Stimulated activated memory B cell treated with anti-CD40 and anti-IgM and Interleukin-4, amounts not matched to agents 10 μg/mL and 1 μg/mL and 100 μg/mL, for 72 hours (primary cell): ENCODE measurements around the gene TIMM10.

Experiments used
- ATAC-seq: fragments of 150-1000 bp; cut with Tn5 transposase; 2 replicates; pipeline ENCODE4 v1.10.0; 2021
- H3K27ac Mint-ChIP-seq: one replicate; pipeline ENCODE4 v1.8.0; 2022; ENCODE audit warnings: mild to moderate bottlenecking, mixed read lengths
- H3K27me3 Mint-ChIP-seq: one replicate; pipeline ENCODE4 v1.8.0; 2022; ENCODE audit warnings: mixed read lengths
- H3K36me3 Mint-ChIP-seq: one replicate; pipeline ENCODE4 v1.8.0; 2022; ENCODE audit warnings: mixed read lengths
- H3K4me1 Mint-ChIP-seq: one replicate; pipeline ENCODE4 v1.8.0; 2022; ENCODE audit warnings: mixed read lengths
- H3K4me3 Mint-ChIP-seq: one replicate; pipeline ENCODE4 v1.8.0; 2022; ENCODE audit warnings: mild to moderate bottlenecking, moderate library complexity, mixed read lengths
- H3K9me3 Mint-ChIP-seq: one replicate; pipeline ENCODE4 v1.8.0; 2022; ENCODE audit warnings: mixed read lengths

The TIMM10 gene, protein sequence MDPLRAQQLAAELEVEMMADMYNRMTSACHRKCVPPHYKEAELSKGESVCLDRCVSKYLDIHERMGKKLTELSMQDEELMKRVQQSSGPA

DNA sequence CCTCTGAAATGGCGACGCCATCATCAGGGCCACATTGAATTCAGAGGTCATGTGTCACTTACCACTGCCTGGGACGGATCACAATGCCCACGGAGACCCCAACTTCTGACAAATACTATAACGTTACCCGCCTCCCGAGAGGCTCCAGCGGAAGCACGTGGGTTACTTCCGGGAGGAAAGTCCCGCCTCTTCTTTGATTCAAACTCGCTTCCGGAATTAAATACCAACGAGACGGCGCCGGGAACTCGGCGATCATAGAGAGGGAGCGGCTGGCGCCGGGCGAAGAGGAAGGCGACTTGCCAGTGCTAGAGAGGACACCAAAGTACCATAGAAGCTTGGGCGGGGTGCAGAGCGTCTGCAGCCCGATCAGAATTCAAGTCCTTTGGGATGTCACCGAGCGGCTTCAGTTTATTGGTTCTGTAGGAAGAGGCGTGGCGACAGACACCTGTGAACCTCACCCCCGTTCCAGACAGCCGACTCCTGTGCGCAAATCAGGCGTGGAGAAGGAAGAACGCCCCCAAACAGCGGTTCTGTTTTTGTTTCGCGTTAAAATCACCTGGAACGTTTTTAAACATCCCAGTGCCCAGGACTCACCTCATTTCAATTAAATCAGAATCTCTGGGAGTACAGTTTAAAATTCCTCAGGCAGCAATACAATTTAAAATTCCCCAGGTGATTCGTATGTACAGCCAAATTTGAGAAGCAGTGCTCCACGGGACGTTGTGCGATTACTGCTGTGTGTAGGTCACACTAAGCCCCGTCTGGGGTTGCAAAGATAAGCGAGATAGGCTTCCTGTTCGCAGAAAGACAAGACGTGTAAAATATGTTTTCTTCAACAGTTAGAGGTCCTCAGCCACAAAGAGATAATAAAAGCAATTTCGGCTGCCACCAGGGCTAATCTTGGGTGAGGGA lies at the start of gene TIMM10:
TSS of gene TIMM10 (minus strand) at position 159 of the 912 bp plus-strand sequence. CDS start 565 bp downstream, outside the sequence.
- H3K27me3 Mint-ChIP-seq = no peaks in the 10 kb centered on the region
- ATAC-seq = peak; percentile 99
- H3K9me3 Mint-ChIP-seq = no peaks in the 10 kb centered on the region
- H3K27ac Mint-ChIP-seq = peak within 1 kb of the TSS; percentile 93
- H3K4me1 Mint-ChIP-seq = peaks cover 20% of the 10 kb centered on the region
- H3K36me3 Mint-ChIP-seq = peaks cover 10% of the 10 kb centered on the region
- peak within 1 kb of the TSS; percentile 91 for H3K4me3 Mint-ChIP-seq

- Mint-ChIP-seq H3K9me3 (no peaks in the 10 kb centered on the region), H3K27ac (no peak overlapping the region), H3K4me3 (no peak overlapping the region), H3K4me1 (no peaks in the 10 kb centered on the region), H3K27me3 (peaks cover 13% of the 10 kb centered on the region), H3K36me3 (peaks cover 4% of the 10 kb centered on the region)
- ATAC-seq = no peak
Observed at GRCh38 chr11:57574061-57574460, 43.5 kb upstream of the TIMM10 start.

DNA sequence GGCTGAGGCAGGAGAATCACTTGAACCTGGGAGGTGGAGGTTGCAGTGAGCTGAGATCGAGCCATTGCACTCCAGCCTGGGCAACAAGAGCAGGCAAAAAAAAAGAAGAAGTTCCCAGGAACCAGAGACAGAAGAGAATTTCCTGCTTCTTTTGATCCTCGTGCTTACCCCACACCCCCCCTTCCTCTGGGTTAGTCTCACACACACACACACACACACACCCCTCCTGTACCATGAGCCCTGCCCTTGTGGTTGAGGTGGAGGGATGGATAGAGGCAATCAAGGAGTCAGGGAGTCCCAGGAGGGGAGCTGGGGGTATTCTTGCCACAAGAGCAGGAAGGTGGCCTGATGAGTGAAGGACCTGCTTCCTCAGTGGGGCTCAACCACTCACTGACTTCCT lies 41.1 kb upstream of the TIMM10 start:
- ATAC-seq = no peak
- peaks cover 4% of the 10 kb centered on the region for H3K36me3 Mint-ChIP-seq
- H3K27ac Mint-ChIP-seq = peak overlapping the region; percentile 30
- no peaks in the 10 kb centered on the region for H3K9me3 Mint-ChIP-seq
- H3K27me3 Mint-ChIP-seq = peaks cover 8% of the 10 kb centered on the region
- peaks cover 7% of the 10 kb centered on the region for H3K4me1 Mint-ChIP-seq
- no peak overlapping the region for H3K4me3 Mint-ChIP-seq

- Mint-ChIP-seq H3K27me3 (no peaks in the 10 kb centered on the region), H3K4me1 (peaks cover 40% of the 10 kb centered on the region), H3K36me3 (peaks cover 12% of the 10 kb centered on the region), H3K9me3 (no peaks in the 10 kb centered on the region), H3K27ac (peak overlapping the region; percentile 84), H3K4me3 (peak overlapping the region; percentile 93)
- ATAC-seq = peak; percentile 18
Observed at GRCh38 chr11:57568330-57568766, 37.8 kb upstream of the TIMM10 start.

- peaks cover 46% of the 10 kb centered on the region for H3K4me1 Mint-ChIP-seq
- H3K36me3 Mint-ChIP-seq = peaks cover 12% of the 10 kb centered on the region
- H3K4me3 Mint-ChIP-seq = peak within 1 kb of the TSS; percentile 93
- no peaks in the 10 kb centered on the region for H3K27me3 Mint-ChIP-seq
- H3K27ac Mint-ChIP-seq = peak within 1 kb of the TSS; percentile 84
- ATAC-seq = peak; percentile 90
- H3K9me3 Mint-ChIP-seq = no peaks in the 10 kb centered on the region
Observed at GRCh38 chr11:57567515-57568329, 37.2 kb upstream of the TIMM10 start, which contains the start of gene UBE2L6. Gene UBE2L6 (minus strand): TSS chr11:57567672. CDS start chr11:57567611, 61 bp downstream.

GRCh38 chr11:57566905-57567514 lies 36.5 kb upstream of the TIMM10 start:
- Mint-ChIP-seq H3K27me3 (no peaks in the 10 kb centered on the region), H3K36me3 (peaks cover 12% of the 10 kb centered on the region), H3K27ac (peak overlapping the region; percentile 84), H3K4me1 (peaks cover 53% of the 10 kb centered on the region), H3K9me3 (no peaks in the 10 kb centered on the region), H3K4me3 (peak overlapping the region; percentile 93)
- ATAC-seq = peak; percentile 3

DNA sequence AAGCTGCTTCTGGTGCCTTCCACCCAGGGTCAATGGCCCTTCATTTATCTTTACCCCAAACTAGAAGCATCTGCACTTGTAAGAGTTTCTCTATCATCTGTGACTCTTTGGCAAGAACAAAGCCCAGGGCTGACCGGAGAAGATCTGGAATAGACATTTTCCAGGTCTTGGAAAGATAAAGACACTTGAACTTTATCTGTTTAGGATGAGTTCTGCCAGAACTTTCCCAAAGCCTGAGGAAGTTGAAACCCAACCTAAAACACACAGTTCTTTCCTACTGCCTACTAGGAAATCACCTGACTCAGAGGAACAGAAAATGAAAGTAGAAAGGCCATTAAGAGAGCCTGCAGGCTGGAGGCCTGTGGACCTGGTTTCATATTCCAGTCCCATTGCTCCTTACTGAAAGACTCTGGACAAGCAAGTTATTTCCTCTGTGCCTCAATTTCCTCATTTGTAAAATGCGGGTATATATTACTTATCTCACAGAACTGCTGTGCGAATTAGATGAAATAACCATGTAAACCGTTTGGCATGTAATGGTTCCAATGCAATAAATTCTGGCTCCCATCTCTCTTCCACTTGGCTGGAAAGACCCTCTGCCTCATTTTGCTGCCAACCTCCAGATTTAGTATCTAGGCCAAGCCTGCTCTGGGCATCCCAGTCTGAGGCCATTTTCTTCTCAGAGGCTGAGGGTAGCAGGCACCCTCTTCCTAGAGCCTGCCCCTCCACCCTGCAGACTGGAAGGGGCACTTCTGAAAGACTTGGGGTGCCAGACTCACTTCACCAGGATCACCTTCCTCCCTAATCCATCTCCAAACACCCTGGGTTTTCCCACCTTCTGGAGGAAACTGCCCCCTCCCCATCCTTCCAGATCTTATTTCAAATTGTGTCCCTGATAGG lies 35.7 kb upstream of the TIMM10 start:
- peak; percentile 49 for ATAC-seq
- Mint-ChIP-seq H3K4me3 (peak overlapping the region; percentile 93), H3K4me1 (peaks cover 59% of the 10 kb centered on the region), H3K9me3 (no peaks in the 10 kb centered on the region), H3K27me3 (no peaks in the 10 kb centered on the region), H3K27ac (peak overlapping the region; percentile 84), H3K36me3 (peaks cover 16% of the 10 kb centered on the region)

DNA sequence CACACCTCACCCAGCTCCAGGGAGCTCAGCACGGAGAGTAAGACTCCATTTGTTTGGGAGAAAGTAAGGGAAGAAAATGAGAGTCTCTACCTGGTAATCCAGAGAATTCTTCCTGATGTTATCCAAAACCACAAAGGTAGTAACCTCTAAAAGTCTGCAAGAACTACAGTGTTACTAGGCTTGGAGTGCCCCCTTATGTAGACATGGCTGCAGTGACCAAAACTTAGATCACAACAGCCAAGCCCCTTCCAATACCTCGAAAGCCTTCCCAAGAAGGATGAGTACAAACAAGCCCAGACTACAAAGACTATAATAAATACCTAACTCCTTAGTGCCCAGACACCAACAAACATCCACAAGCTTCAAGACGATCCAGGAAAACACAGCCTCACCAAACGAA lies 32.0 kb upstream of the TIMM10 start:
- H3K27me3 Mint-ChIP-seq = no peaks in the 10 kb centered on the region
- H3K9me3 Mint-ChIP-seq = no peaks in the 10 kb centered on the region
- peaks cover 29% of the 10 kb centered on the region for H3K36me3 Mint-ChIP-seq
- no peak overlapping the region for H3K4me3 Mint-ChIP-seq
- H3K27ac Mint-ChIP-seq = no peak overlapping the region
- ATAC-seq = no peak
- peaks cover 66% of the 10 kb centered on the region for H3K4me1 Mint-ChIP-seq

DNA sequence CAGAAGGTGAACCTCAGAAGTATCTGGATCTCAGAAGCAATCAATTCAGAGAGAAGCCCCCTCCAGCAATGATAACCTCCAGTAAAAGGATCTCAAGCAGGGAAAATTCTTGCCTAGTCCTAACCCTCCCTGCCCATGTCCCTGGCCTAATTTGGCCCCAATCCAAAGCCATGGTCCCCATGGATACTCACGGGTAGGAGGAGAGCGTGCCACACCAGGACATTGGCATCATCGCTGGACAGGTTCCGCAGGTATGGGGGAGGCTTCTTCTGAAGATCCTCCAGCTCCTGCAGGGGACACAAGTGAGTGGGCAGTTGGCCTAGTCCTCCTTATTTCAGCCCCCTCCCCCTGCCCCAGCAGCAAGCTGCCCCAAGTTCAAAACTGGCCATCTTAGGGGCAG lies 29.6 kb upstream of the TIMM10 start:
- peaks cover 45% of the 10 kb centered on the region for H3K4me1 Mint-ChIP-seq

GRCh38 chr11:57556041-57556440 lies 25.5 kb upstream of the TIMM10 start:
- Mint-ChIP-seq H3K4me1 (peaks cover 5% of the 10 kb centered on the region), H3K36me3 (peaks cover 60% of the 10 kb centered on the region), H3K9me3 (no peaks in the 10 kb centered on the region), H3K27ac (no peak overlapping the region), H3K27me3 (no peaks in the 10 kb centered on the region), H3K4me3 (no peak overlapping the region)
- ATAC-seq = no peak

More for the DNA sequence above, 29.6 kb upstream of the TIMM10 start:
- Mint-ChIP-seq H3K9me3 (no peaks in the 10 kb centered on the region), H3K36me3 (peaks cover 47% of the 10 kb centered on the region), H3K27me3 (no peaks in the 10 kb centered on the region), H3K4me3 (no peak overlapping the region), H3K27ac (no peak overlapping the region)
- no peak for ATAC-seq

GRCh38 chr11:57555393-57555792 lies 24.8 kb upstream of the TIMM10 start:
- H3K27me3 Mint-ChIP-seq = no peaks in the 10 kb centered on the region
- peaks cover 59% of the 10 kb centered on the region for H3K36me3 Mint-ChIP-seq
- H3K27ac Mint-ChIP-seq = no peak overlapping the region
- H3K9me3 Mint-ChIP-seq = no peaks in the 10 kb centered on the region
- H3K4me1 Mint-ChIP-seq = no peaks in the 10 kb centered on the region
- ATAC-seq = no peak
- H3K4me3 Mint-ChIP-seq = no peak overlapping the region

- Mint-ChIP-seq H3K27ac (no peak overlapping the region), H3K36me3 (peaks cover 72% of the 10 kb centered on the region)
Observed at GRCh38 chr11:57552479-57552878, 21.9 kb upstream of the TIMM10 start.

GRCh38 chr11:57551941-57552340 lies 21.4 kb upstream of the TIMM10 start:
- ATAC-seq = no peak
- H3K4me1 Mint-ChIP-seq = peaks cover 20% of the 10 kb centered on the region
- H3K36me3 Mint-ChIP-seq = peaks cover 71% of the 10 kb centered on the region
- no peak overlapping the region for H3K4me3 Mint-ChIP-seq
- H3K27ac Mint-ChIP-seq = no peak overlapping the region
- no peaks in the 10 kb centered on the region for H3K27me3 Mint-ChIP-seq
- H3K9me3 Mint-ChIP-seq = peaks cover 3% of the 10 kb centered on the region

More at GRCh38 chr11:57552479-57552878, 21.9 kb upstream of the TIMM10 start:
- Mint-ChIP-seq H3K9me3 (peaks cover 3% of the 10 kb centered on the region), H3K4me1 (peaks cover 14% of the 10 kb centered on the region), H3K27me3 (no peaks in the 10 kb centered on the region), H3K4me3 (no peak overlapping the region)
- no peak for ATAC-seq

DNA sequence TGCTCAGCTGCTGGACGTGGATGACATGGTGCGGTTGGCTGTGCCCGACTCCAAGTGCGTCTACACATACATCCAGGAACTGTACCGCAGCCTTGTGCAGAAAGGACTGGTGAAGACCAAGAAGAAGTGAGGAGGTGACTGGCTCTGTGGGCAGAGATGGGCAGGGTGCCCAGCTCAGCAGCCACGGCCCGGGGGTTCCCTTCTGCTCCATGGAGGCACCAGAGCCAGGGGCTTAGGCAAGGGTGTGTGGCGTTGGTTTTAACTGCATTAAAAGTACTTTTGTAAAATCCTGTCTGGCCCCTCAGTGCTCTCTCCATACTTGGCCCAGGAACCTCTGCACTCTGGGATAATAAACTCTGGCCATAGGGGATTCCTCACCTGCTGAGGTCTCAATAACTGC lies 19.4 kb upstream of the TIMM10 start:
- no peak overlapping the region for H3K4me3 Mint-ChIP-seq
- H3K27ac Mint-ChIP-seq = no peak overlapping the region
- no peak for ATAC-seq
- H3K9me3 Mint-ChIP-seq = peaks cover 3% of the 10 kb centered on the region
- no peaks in the 10 kb centered on the region for H3K27me3 Mint-ChIP-seq
- peaks cover 56% of the 10 kb centered on the region for H3K36me3 Mint-ChIP-seq
- H3K4me1 Mint-ChIP-seq = peaks cover 21% of the 10 kb centered on the region
